ENCODE data around the gene SHH.

SHH gene

DNA sequence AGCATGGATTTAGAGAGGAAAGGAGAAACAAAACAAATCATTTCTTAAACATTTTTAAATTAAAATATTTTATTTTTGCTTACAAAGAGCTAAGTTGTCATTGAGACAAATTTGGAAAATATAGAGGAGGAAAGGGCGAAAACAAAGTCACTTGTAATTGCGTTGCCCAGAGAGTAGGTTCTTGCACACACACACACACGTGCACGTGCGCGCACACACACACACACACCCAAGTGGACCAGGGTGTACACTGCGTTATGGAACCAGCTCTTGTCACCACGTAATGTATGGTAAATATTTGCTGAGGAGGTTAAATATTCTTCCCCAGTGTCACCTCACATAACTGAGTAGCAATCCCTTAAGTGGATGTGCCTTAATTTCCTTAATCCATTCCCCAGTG, 21.6 kb downstream of the SHH start:
- POLR2A ChIA-PET = no interaction called here
- Histone ChIP-seq H3K4me1 (ENCODE audit: control insufficient read depth, insufficient read depth, low read length) (no peaks in the 10 kb centered on the region), H3K9me3 (ENCODE audit: control insufficient read depth, insufficient read depth, low read depth, low read length) (no peaks in the 10 kb centered on the region), H3K27ac (ENCODE audit: extremely low read depth, low read depth, low read length) (no peak overlapping the region), H3K36me3 (ENCODE audit: control insufficient read depth in 2 of 2, insufficient read depth in 1 of 2, low read length in 2 of 2) (no peaks in the 10 kb centered on the region), H3K4me3 (ENCODE audit: low read depth, low read length) (no peak overlapping the region)
- TF ChIP-seq SALL2 (tag by site-specific recombination; IDR thresholded peaks at IDR 0.05; ENCODE audit: borderline replicate concordance) (no peak), PRDM1 (tag by site-specific recombination; IDR thresholded peaks at IDR 0.05) (no peak), MYNN (tag by site-specific recombination; IDR thresholded peaks at IDR 0.05; ENCODE audit: borderline replicate concordance) (no peak), ZBTB44 (tag by site-specific recombination; IDR thresholded peaks at IDR 0.05) (no peak), ZNF19 (tag by site-specific recombination; IDR thresholded peaks at IDR 0.05; ENCODE audit: low read depth) (no peak), ZNF169 (tag by site-specific recombination; IDR thresholded peaks at IDR 0.05) (no peak), ZNF513 (tag by site-specific recombination; IDR thresholded peaks at IDR 0.05) (no peak), ZNF174 (tag by site-specific recombination; IDR thresholded peaks at IDR 0.05) (no peak), ZNF76 (tag by site-specific recombination; IDR thresholded peaks at IDR 0.05; ENCODE audit: borderline replicate concordance, low read depth) (no peak), ZNF596 (tag by site-specific recombination; IDR thresholded peaks at IDR 0.05) (no peak), SCRT1 (tag by site-specific recombination; IDR thresholded peaks at IDR 0.05; ENCODE audit: borderline replicate concordance) (no peak), ZNF488 (tag by site-specific recombination; IDR thresholded peaks at IDR 0.05) (no peak)
- TF ChIP-seq, protein P1, sequence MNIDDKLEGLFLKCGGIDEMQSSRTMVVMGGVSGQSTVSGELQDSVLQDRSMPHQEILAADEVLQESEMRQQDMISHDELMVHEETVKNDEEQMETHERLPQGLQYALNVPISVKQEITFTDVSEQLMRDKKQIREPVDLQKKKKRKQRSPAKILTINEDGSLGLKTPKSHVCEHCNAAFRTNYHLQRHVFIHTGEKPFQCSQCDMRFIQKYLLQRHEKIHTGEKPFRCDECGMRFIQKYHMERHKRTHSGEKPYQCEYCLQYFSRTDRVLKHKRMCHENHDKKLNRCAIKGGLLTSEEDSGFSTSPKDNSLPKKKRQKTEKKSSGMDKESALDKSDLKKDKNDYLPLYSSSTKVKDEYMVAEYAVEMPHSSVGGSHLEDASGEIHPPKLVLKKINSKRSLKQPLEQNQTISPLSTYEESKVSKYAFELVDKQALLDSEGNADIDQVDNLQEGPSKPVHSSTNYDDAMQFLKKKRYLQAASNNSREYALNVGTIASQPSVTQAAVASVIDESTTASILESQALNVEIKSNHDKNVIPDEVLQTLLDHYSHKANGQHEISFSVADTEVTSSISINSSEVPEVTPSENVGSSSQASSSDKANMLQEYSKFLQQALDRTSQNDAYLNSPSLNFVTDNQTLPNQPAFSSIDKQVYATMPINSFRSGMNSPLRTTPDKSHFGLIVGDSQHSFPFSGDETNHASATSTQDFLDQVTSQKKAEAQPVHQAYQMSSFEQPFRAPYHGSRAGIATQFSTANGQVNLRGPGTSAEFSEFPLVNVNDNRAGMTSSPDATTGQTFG (tag by site-specific recombination; IDR thresholded peaks at IDR 0.05; ENCODE audit: borderline replicate concordance) = no peak
- CTCF ChIA-PET = interaction anchor here (1.4 kb wide), 1 partner anchor 192 kb away, joined by 5 read pairs; no protein-coding TSS in a partner anchor

- H3K4me1 ChIP-seq (ENCODE audit: control insufficient read depth, insufficient read depth, low read length) = no peaks in the 10 kb centered on the region
- H3K27ac ChIP-seq (ENCODE audit: extremely low read depth, low read depth, low read length) = no peak overlapping the region
- ChIA-PET CTCF (interaction anchor here (1.4 kb wide), 1 partner anchor 190 kb away, joined by 5 read pairs; no protein-coding TSS in a partner anchor), POLR2A (no interaction called here)
- no peak overlapping the region for H3K4me3 ChIP-seq (ENCODE audit: low read depth, low read length)
- H3K36me3 ChIP-seq (ENCODE audit: control insufficient read depth in 2 of 2, insufficient read depth in 1 of 2, low read length in 2 of 2) = peaks cover 0 to 3% of the 10 kb centered on the region in 2 experiments; a peak in 1 of 3 replicates
- TF ChIP-seq KLF1 (tag by site-specific recombination; IDR thresholded peaks at IDR 0.05) (no peak), ZNF600 (tag by site-specific recombination; IDR thresholded peaks at IDR 0.05) (0 out of 2 replicates have a peak, but pooled peaks have one; percentile 37)
- H3K9me3 ChIP-seq (ENCODE audit: control insufficient read depth, insufficient read depth, low read depth, low read length) = no peaks in the 10 kb centered on the region
These were observed 23.1 kb downstream of the SHH start for GRCh38 chr7:155789001-155789725.
